NCI-H146 (cell line): ENCODE results near the gene DUOX1.

Source experiments
- DNase-seq: peaks from one replicate; lab custom pipeline; 2025; lab: John Stamatoyannopoulos, UW

The DUOX1 gene

DNA sequence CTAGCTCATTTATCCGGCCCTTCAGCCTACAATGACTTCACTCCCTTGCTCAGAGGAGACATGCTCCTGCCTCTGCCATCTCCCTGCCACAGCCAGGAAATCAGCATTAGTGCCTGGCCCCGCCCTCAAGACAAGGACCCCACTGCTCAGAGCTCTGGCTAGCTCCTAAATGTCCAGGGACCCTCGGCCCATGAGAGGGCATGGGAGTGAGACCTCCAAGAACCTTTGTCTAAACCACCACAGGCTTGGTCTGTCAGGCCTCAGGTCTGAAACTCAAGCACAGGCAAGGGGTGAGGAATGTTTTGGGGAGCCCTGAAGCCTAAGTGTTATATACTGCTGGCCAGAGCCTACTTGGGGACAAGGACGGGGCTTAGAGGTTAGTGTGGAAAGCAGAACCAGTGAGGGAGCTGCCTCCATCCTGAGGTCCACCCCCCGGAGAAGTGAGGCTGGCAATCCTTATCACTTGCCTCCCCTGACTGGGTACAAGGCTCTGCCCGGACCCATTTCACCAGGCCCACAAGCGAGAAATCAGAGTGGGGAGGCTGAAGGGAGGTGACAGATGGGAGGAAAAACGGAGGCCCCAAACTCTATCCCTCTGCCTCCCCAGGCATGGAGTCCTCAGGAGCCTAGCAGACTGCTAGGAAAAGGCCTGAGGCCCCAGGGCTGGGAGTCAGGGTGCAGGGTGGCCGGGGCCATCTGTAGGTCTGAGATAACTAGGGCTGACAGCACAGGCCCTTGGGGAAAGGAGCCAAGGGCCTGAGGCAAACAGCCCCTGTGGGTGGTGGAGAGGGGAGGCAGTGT lies 39.2 kb downstream of the DUOX1 start:
- no peak for DNase-seq

DNA sequence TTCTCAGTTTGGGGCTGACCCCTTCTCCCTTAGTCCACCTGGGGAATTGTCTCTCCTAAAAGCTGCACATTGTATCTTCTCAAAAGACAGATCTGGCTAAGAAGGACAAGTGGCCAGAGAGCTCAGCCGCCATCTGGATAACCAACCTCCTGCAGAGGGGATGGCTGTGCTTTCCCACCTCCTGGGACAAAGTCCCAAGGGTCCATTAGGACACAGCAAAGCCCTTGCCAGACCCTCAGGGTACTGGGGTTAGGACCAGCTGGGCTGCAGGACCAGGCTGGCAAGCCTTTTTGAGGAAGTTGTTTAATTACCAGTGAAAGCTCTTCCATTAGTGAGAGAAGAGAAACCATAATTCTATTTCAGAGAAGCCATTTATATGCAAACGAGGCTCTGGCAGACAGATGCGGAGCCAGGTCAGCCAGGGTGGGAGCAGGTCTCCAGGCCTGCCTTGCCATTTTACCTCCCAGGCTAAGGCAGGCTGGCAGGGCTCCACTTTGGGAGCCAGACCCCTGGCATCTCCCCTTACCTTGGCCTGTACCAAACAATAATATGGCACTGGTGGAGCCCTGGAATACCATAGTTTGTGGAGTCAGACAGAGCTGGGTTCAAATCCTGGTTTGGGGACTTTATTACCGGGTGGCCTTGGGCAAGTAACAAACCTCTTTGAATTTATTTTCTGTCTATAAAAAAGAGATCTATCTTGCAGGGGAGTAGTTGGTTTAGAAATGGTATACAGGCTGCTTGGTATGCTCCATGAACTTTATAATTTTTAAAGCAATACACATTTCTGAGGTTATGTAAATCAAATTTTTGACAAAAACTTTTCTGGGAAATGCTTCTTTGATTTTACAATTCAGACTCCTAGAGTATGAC lies 40.0 kb downstream of the DUOX1 start:
- DNase-seq: peak; percentile 7

DNA sequence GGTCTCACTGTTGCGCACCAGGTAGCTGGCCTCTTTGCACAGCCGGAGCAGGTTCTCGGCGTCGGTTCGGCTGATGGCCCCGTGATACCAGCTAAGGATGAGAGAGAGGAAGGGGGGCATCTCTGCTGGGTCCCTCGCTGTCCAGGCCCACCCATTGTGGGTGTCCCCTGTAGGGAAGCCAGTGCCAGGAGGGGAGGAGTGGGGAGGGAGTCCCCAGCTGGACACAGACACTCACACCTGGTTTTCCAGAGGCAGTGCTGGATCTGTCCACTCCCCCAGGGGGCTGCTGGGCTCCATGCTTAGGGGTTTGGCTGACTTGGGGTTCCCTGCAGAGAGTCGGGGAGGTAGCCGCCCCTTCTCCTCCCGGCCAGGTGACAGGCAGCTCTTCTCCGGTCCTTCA lies 42.1 kb downstream of the DUOX1 start:
- no peak for DNase-seq

DNA sequence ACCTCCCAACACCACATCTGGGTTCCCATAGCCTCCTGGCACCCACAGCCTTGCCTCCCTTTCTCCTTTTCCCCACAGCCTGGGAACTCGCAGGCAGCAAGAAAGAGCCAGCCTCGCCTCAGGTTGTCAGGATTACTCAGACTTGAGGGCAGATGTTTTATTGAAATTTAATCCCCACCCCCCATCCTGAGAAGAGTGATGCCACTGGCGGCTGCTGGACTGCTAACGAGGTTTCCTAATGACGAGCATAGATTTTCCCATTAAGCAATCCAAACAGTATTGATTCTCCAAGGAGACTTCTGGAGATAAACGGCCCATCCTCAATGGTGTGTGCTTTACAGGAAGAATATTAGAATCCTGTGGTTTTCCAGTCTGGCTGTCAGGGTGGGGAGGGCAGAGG lies 44.3 kb downstream of the DUOX1 start:
- DNase-seq: peak; percentile 36

DNA sequence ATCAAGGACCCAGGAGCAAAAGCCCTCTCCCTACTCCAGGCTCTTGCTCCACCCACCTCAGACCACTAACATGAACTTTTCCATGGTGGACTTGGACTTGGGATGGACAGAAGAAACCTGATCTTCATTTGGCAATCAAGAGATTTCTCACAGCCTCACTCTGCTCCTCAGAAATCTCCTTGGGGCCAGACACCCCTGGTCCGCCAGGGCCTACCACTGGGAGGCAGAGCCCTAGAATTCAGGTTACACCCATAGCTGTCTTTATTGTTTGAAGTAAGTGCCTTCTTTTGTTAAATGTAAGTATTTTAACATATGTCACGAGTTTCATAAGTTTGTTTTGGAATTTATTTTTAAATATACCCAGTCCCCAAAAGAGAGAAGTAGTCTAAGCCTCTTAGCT lies 44.8 kb downstream of the DUOX1 start:
- DNase-seq: no peak

DNA sequence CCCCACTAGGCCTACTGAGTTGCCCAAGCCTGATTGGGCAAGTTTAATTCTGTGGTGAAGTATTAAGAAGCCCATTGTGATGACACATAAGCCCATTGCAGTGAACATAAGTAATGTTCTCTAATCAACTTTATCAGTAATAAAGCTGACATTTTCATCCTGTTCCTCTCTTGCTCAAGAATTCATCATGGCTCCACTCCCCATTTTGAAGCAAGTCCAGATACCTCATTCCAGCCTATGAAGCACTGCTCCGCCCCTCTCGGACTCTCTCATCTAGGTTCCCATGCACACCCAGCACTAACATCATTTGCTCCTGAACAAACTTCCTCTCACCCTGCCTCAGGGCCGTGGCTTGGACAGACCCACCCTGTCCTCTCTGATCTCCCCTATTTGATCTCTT lies 47.5 kb downstream of the DUOX1 start:
- no peak for DNase-seq

DNA sequence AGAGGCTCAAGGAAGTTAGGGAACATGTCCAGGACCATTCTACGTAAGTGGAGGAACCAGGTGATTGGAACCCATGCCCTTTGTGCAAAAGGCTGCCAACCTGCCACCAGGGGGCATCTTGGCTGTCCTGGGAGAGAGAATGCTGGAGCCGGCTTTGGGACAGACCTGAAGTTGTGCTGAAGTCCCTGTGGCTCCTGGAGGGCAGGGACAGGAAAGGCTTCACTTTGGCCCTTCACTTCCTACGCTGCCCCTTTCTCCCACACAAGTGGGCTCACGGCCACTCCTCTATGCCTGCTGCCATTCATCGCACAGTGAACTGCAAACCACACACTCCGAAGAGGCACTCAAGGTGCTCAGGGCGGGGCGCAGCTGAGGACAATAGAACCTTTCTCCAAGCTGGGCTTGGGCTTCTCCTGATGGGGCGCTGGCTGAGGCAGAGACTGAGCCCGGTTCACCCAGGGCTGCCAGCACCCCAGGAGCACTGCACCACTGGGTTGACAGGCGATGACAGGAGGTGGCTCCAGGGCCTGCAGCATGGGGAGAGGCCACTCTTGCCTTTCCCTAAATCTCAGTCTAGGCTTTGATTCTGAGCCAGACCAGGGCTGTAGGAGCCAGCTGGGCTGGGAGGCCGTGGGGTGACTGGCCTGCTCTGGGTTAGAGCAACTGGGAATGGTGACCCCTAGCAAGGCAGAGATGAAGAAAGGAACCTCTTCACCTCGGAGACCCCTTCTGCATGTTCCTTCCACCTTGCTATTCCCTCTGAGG lies 49.6 kb downstream of the DUOX1 start:
- DNase-seq: no peak

DNA sequence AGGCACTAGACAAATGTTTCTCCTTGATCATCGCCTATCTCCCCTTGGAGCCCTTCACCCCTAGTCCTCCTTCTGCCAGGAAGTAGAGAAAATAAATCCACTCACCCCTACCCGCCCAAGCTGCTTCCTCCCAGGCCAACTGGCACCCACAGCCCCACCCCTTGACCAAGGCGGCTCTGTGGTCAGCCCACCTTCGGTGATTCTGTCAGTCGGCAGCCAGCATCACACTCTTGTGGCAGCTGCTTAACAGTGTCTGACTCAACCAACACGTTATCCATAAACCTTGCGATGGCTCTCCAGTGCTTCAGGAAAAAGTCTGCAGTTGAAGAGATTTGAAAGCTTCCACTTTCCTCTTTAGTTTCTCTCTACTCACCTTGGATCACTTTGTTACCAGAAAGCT lies 50.4 kb downstream of the DUOX1 start:
- DNase-seq: no peak

DNA sequence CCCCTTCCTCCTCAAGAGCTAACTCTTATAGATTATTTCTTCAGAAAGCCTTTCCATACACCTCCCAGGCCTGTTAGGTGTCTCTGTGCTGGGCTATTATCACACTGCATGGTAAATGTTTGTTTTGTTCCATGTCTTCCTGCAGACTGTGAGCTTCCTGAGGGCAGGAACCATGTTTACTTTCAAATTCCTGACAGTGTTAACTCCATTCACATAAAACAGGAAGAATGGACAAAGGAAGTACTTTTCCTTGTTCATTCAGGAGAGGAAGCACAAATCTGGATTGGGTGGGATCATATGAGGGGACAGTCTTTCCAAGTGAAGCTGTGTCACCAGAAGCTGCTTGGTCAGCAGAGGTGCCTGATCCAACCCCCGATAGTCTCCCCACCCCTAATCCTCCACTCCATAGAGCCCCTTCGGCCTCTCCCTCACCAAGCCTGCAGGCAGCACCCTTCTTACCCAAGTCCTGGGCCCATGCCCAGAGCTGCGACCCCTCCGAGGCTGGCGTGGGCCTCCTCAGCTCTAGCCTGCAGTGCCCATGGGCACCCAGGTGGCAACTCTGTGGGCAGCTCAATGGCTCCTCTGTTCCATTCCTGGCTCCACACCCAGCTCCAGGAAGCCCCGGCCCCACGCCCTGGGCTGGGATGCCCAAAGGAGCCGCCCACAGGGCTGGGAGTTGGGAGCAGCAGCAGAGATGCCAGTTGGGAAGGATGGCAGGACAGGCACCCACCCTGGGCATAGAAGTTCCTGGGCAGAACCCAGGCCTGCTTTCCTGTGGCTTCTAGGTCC lies 51.0 kb downstream of the DUOX1 start:
- DNase-seq: no peak

DNA sequence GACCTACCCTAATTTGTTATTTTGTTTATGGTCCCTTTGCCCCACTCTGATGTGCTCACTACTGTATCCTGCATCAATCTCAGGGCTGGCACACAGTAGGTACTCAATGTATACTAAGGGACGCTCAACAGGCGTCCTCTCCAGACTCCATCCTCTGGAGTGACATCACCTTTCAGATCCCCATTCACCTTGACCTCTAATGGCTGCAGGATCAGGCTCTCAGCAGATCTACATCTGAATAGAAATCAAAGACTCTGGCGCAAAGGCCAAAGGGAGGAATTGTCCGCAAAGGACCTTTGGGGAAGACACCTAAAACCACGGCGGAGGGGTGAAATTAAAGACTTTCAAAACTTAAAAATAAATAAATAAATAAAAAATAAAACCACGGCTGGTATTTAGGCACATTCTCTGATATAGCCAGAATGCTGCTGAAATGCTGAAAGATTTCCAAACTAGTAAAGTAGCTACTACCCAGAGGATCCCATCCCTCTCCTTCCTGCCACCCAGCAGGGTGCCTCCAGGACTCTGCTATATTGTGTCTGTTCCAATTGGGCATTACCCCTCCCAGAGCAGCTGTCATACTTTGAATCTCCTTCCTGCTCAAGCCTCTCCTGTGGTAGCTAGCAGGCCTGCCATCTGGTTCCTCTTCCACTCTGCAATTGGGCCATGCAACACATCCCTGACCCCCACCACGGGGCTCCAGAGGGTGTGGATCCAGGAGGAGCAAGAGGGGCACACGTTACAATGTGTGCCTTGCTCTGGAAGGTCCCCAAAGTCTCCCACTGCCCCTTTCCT lies 51.9 kb downstream of the DUOX1 start:
- peak; percentile 2 for DNase-seq

DNA sequence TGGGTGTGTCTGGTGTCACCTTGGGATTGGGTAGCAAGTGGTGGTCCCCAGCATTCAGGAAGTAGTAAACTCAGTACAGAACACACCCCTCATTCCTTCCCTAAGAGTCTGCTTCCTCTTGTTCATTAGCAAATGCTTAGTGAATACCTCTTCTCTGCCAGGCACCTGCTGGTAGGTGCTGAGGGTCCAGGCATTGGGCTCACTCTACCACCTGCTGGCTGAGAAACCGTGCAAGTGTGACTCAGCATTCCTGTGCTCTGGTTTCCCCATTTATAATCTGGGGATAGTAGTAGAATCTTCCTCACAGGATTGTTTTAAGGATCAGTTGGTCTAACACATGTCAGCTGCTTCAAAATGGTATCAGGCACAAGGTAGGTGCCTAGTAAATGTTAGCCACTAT lies 53.2 kb downstream of the DUOX1 start:
- no peak for DNase-seq

DNA sequence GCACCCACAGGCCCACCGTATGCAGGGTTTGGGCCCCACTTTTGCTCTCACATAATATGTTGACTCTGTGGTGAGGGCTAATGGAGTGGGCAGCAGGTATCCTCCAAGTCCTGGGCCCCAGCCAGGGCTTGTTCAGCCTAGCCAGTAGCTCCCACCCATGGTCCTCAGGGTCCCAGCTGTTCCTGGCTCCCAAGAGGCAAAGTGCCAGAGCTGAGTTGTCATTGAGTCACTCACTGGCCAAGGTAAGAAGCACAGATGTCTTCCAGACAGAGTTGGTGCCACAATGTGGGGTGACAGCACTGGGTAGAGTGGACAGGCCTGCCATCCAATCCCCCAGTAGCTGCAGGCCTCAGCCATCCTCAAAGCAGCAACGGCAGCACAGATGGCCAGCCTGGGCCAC lies 53.7 kb downstream of the DUOX1 start:
- no peak for DNase-seq

DNA sequence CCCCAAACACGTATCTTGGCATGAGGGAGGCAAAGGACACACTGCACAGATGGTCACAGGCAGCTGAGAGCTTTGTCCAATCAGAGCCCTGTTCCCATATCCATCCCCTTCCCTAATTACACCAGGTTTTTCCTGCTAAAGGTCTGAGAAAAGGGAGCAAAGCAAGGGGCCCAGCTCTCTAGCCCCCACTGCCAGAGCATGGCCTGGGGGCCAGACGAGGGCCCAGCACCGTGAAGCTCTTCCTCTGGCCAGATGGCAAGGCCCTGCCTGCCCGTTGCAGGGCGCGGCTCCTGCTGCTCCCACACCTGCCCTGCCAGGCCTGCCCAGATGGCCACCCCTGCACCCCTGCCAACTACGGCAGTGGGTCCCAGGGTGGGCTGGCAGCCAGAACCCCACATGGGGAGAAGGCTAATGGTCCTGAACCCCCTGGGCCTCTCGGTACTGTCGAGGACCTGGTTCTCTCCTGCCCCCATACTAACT lies 54.8 kb downstream of the DUOX1 start:
- DNase-seq: no peak

DNA sequence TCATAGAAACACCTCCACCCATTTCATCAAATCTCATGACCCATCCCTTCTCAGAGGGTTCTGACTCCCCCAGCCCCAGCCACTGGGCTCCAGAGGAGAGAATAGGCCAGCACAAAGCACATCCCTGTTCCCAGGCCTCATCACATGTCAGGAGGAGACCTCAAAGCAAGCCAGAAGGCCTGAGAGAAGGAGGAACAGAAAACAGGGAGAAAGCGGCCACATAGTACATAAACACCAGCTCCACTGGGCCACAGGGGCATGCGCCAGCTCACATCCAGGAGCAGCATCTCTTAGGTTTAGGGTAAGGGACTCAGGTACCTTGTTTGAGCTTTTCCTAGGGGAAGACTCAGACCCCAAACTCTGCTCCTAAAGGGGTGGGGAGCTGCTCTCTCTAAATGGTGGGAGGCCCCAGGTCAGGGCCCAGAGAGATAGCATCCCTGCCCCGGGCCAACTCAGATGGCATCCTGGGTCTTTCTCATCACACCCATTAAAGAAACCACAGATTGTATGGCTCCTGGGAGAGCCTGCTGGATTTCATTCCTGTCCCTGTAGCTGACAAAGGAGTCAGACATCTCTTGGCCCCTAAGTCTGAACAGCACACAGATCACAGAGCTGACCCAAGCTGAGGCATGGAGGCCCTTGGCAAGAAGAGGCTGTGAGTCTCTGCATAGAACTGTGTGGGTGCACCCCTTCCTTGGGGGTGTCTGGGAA lies 55.4 kb downstream of the DUOX1 start:
- DNase-seq: no peak

DNA sequence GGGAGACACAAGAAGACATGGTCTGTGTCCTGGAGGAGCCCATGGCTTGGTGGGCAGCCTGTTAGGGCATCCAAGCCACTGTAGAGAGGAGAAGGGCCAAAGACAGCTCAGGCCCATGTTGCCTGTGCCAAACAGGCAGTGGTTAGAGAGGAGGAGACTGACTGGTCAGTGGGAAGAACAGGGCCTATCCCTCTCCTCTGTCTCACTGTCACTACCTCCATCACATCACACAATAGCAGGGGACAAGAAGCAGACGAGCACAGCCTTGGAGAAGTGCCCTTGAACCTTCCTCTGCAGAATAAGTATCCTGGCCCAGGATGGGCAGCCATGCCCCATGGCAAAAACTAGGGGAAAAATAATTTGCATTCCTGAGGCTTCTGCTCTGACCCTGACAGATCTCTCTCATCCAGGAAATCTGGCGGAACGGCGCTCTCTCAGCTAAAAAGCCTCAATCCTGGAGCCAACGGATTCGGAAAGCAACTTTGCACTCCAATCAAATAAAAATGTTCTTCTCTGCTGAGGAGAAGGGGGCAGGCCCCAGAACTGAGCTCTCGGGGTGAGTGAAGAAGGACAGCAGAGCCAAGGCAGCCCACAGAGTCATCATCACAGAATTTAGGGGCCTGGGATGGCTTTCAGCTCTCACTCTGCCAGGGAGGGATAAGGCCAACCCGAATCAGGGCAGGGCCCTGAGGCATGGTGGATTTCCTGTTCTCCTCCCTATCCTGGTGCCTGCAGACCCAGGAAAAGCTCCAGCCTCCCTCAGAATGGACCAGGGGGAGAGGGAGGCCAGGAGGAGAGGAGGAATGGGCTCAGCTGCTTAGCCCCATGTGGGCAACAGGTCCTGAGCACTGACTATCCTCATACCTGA lies 56.3 kb downstream of the DUOX1 start:
- DNase-seq: no peak

DNA sequence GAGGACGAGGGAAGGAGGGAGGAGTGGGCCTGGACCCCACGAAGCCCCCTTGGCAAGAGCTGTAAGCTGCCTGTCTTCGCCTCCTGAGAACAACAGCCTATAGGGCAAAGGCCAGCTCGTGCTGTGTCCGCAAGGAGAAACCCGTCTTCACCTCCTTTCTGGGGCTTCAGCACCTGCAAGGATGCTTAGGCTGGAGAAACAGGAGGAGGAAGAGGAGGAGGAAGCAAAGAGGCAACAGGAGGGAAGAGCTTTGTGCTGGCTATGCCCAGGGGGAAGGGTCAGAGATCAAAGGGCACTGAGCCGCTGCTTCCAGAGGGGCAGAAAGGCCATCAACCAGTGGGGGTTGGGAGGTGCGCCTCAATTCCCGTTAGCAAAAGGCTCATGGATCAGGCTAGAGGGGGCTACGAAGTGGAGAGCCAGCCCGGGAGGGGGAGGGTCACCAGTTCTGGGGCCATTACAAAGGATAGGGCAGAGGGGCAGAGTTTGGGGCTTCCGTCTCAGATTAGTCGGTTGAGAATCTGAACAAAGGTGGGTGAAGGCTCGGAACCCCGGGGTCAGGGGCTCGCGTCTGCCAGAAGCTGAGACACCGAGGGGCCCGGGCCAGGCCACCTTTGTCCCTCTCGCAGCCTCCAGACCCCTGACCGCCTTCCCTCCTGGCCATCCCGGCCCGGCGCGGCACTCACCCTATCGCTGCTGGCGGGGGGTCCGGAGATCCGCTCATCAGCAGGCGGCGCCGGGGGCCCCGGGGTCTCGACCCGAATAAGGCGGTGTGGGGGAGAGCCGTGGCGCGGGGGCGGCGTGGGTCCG lies 57.2 kb downstream of the DUOX1 start:
- peak; percentile 13 for DNase-seq

DNA sequence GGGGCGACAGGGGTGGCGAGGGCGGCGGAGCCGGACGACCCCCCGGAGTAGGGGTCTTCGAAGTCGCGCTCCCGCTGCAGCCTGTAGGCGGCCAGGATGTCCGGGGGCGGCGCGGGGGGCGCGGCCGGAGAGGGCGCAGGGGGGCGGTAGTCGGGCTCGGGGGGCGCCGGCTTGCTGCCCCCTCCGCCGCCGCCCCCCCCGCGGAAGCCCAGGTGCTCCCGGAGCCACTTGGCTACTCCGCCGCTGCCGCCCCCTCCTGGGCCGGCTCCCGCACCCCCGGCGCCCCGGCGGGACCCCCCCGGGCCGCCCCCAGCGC lies 57.7 kb downstream of the DUOX1 start:
- no peak for DNase-seq
